ENCODE results near the gene FES.
"Not testable (repeated sequence)": the region's sequence is repeated elsewhere in the genome, so short reads cannot be mapped to it uniquely, and the experiment has no call there.

FES gene

DNA sequence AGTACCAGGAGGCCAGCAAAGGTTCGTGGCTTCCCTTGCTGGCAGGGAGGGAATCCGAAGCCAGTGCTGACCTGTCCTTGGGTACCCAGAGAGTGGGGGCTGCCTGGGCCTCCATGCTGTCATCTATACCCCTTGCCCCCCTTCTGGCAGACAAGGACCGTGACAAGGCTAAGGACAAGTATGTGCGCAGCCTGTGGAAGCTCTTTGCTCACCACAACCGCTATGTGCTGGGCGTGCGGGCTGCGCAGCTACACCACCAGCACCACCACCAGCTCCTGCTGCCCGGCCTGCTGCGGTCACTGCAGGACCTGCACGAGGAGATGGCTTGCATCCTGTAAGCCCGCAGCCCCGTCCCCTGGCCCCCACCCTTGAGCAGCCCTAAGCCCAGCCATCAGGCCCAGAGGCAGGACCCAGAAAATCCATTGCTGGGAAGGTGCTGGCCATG lies 2.8 kb downstream of the FES start:
- intact Hi-C loops (cut with DNase I) = loop anchor here (5.0 kb wide), 2 partner anchors 170 to 565 kb away; partner anchors contain the start of gene BLM
- DNase-seq = peak in 1 of 10 donors; percentile 73

DNA sequence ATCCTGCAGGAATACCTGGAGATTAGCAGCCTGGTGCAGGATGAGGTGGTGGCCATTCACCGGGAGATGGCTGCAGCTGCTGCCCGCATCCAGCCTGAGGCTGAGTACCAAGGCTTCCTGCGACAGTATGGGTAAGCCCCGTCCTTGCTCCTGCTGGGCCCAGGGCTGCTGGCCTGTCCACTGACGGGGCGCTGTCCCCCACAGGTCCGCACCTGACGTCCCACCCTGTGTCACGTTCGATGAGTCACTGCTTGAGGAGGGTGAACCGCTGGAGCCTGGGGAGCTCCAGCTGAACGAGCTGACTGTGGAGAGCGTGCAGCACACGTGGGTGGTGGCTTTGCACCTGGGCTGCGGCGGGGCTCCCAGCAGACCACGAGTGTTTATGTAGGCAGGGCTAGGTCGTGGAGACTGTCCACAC lies 5.0 kb downstream of the FES start:
- intact Hi-C loops (cut with DNase I) = loop anchor here (5.0 kb wide), 2 partner anchors 172 to 567 kb away; partner anchors contain the start of gene BLM
- DNase-seq = peak in 1 of 10 donors; percentile 85

DNA sequence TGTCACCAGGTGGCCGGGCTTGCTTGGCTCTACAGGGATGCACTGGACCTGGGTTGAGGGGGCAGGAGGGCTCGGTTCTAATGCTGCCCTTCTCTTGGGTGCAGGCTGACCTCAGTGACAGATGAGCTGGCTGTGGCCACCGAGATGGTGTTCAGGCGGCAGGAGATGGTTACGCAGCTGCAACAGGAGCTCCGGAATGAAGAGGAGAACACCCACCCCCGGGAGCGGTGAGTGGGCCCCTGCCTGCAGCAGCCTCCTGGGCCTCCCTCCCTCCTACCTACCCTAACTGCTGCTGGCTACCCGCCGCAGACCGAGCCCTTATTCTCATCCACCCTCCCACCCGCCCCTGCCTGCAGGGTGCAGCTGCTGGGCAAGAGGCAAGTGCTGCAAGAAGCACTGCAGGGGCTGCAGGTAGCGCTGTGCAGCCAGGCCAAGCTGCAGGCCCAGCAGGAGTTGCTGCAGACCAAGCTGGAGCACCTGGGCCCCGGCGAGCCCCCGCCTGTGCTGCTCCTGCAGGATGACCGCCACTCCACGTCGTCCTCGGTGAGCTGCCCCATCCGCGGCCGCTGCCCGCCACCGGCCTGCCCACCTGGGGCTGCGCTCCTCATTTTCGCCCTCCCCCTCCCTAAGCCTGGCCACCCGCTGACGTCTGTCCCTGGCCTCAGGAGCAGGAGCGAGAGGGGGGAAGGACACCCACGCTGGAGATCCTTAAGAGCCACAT lies 5.6 kb downstream of the FES start:
- intact Hi-C loops (cut with DNase I) = loop anchor here (5.0 kb wide), 2 partner anchors 173 to 568 kb away; partner anchors contain the start of gene BLM
- DNase-seq = peak in 1 of 10 donors; percentile 82

DNA sequence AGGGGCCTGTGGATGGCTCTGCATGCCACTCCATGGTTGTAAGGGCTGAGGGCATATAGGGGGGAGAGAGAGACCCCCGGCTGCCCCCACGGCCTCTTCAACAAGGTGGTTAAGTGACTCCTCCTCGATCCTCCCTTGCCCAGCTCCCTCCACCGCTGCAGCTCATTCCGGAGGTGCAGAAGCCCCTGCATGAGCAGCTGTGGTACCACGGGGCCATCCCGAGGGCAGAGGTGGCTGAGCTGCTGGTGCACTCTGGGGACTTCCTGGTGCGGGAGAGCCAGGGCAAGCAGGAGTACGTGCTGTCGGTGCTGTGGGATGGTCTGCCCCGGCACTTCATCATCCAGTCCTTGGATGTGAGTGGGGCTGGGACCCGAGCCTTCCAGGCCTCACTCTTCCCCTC lies 6.5 kb downstream of the FES start:
- peak in 1 of 10 donors; percentile 57 for DNase-seq
- intact Hi-C loops (cut with DNase I) = no loop called here

- peak in 1 of 10 donors; percentile 75 for DNase-seq
- intact Hi-C loops (cut with DNase I) = no loop called here
These were observed 7.1 kb downstream of the FES start for GRCh38 chr15:90891346-90891949.

- peak in 1 of 10 donors; percentile 70 for DNase-seq
- intact Hi-C loops (cut with DNase I) = no loop called here
These were observed 7.7 kb downstream of the FES start for GRCh38 chr15:90892023-90892422.

GRCh38 chr15:90892498-90893174 lies 8.3 kb downstream of the FES start:
- intact Hi-C loops (cut with DNase I) = no loop called here
- peak in 1 of 10 donors; percentile 66 for DNase-seq

DNA sequence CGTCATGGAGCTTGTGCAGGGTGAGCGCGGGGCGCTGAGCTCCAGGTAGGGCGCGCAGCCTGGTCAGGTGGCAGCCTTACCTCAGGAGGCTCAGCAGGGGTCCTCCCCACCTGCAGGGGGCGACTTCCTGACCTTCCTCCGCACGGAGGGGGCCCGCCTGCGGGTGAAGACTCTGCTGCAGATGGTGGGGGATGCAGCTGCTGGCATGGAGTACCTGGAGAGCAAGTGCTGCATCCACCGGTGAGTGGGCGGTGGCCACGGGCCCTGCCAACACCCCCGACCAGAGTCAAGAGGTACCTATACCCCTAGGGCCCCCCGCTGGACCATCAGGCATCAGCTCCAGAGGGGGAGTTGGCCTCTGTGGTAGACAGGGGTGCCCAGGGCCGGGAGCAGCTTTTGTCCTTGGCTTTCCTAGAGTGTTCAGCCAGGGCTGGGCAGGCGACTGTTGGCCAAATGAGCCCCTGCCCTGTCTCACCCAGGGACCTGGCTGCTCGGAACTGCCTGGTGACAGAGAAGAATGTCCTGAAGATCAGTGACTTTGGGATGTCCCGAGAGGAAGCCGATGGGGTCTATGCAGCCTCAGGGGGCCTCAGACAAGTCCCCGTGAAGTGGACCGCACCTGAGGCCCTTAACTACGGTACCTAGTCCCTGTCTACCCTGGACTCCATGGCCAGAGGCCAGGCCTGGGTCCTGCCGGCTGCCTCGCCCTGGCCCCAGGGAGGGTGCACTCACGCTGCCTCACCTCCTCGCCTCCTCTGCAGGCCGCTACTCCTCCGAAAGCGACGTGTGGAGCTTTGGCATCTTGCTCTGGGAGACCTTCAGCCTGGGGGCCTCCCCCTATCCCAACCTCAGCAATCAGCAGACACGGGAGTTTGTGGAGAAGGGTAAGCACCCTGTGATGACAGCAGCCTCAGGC lies 9.1 kb downstream of the FES start:
- peak in 1 of 10 donors; percentile 79 for DNase-seq
- intact Hi-C loops (cut with DNase I) = no loop called here

DNA sequence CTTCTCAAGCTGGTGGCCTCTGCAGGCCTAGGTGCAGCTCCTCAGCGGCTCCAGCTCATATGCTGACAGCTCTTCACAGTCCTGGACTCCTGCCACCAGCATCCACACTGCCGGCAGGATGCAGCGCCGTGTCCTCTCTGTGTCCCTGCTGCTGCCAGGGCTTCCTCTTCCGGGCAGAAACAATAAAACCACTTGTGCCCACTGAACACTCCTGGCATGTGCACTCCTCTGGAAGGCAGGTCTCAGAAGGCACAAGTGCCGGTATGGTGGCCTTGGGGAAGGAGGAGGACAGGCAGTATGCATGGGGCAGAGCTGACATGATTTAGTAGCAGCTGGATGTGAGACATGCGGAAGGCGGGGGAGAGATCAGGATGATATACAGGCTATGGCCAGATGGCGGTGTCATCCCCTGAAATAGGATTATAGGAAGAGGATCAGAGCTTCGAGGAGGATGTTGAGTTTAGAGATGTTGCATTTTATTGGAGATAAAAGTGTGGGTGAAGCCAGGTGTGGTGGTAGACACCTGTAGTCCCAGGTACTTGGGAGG lies 11.3 kb downstream of the FES start:
- intact Hi-C loops (cut with DNase I) = no loop called here
- peak in 9 of 10 donors; percentile 52 to 96 (median 73) for DNase-seq

DNA sequence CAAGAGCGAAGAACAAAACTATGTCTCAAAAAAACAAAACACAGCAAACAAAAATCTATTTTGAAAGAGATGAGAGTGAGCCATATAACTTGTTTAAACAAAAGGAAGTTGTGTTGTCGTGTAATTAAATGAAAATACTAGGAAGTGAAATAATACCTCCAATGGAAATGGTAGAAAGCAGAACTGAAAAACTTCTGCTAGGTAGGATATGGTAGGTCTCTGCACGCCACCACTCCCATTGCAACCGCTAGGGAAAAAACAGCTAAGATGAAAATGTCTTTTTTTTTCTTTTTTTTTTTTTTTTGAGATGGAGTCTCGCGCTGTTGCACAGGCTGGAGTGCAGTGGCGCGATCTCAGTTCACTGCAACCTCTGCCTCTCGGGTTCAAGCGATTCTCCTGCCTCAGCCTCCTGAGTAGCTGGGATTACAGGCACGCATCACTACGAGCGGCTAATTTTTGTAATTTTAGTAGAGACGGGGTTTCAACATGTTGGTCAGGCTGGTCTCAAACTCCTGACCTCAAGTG lies 12.9 kb downstream of the FES start:
- DNase-seq; intact Hi-C loops (cut with DNase I): not testable (repeated sequence)

GRCh38 chr15:90901175-90902039 lies 17.1 kb downstream of the FES start:
- intact Hi-C loops (cut with DNase I) = loop anchor here (1.0 to 2.0 kb wide), 2 partner anchors 29 to 34 kb away; partner anchors contain the start of gene UNC45A
- peak in 3 of 10 donors; percentile 39 to 85 (median 44) for DNase-seq

DNA sequence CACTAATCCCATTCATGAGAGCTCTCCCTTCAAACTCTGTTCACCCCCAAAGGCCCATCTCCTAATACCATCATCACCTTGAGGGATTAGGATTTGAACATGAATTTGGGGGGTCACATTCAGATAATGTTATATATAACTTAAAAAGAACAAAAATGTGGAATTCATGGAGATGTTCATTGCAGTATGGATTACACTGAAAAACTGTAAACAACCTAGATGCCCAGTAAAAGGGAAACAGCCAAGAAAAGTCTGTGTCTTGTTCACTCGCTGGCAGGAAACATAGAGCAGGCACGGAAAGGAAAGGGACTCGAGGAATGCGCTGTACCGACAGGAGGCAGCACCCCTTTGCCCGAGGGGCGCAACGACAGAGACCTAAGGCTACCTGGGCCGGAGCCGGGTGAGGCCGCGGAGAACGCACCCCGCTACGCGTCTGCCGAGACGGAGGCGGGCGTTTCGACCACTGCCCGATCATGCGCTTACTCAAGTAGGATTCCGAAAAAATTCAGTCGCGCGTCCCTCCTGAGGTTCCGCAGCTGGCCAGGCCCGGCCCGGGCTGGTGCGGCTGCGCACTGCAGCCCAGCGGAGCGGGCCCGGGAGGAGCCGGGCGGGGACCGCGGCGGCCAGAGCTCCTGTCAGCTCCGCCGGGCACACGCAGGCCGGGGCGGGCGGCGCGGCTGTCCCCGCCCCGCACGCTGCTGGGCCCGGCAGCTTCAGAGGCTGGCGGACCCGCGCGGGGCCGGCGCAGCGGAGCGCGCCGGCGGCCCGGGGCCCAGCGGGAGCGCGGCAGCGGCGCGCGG lies 17.9 kb downstream of the FES start:
- peak; percentile 58 to 95 (median 76) for DNase-seq
- intact Hi-C loops (cut with DNase I) = loop anchor here (1.0 to 2.0 kb wide), 2 partner anchors 29 to 33 kb away; partner anchors contain the start of gene UNC45A

DNA sequence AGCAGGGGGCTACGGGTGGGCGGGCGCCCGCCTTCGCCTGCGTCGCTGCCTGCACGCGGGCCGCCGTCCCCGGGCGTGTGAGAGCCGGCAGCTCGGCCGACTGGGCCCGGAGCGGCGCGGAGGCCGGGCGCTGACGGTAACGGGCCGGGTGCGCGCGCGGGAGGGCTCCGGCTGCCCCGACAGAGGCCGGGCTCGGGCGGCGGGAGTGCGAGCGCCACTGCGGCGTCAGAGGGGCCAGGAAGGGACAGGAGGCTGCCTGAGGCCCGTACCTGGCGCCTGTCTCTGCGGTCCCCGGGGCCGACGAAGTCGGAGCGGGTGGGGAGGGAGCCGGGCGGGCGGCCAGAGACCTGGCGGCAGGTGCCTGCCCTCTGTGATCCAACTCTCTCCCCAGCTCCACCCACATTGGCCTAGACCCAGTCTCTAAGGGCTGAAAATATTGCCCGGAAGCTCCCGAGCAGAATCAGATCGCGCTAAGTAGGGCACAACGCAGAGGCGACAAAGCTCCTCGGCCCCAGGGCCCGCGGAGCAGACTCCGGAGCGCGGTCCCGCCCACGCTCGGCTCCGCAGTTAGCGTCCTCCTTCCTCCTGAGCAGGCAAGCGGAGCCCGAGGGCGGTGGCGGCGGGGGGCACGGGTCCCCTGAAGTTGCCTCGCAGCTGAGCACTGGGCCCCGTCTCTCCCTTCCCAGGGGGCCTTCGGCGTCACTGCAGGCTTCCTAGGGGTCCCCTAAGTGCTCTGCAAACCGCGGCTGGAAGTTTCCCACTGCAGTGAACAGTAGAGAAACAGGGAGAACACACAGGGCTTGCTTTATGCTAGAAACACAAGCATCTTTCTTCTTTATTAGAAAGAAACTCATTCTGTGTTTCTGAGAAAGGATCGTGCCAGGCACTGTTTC lies 18.8 kb downstream of the FES start, which contains the start of gene MAN2A2:
Gene MAN2A2, plus strand, starts transcription at position 463 of the 893 bp plus-strand sequence. CDS start 906 bp downstream, outside the sequence.
- intact Hi-C loops (cut with DNase I) = loop anchor here (1.0 to 2.0 kb wide), 2 partner anchors 28 to 32 kb away; partner anchors contain the start of gene UNC45A
- peak; percentile 41 to 95 (median 60) for DNase-seq

GRCh38 chr15:90903733-90904536 lies 19.6 kb downstream of the FES start:
- intact Hi-C loops (cut with DNase I) = loop anchor here (2.0 kb wide), 1 partner anchor 27 kb away; no protein-coding TSS in a partner anchor
- peak in 3 of 10 donors; percentile 23 to 84 (median 81) for DNase-seq

GRCh38 chr15:90904746-90905145 lies 20.4 kb downstream of the FES start:
- no peak for DNase-seq
- intact Hi-C loops (cut with DNase I) = no loop called here
